Neural progenitor cell (in vitro differentiated cells): ENCODE results near the gene TSPEAR.

Source experiments
- EZH2 ChIP-seq: fragments of 200-600 bp; sonication (generic); IDR thresholded peaks from 2 replicates; pipeline ENCODE4 v1.6.1; 2017; ENCODE audit warnings: antibody characterized with exemption, mild to moderate bottlenecking, moderate library complexity
- TF ChIP-seq, protein P1 (sequence below): fragments of 200-600 bp; sonication (generic); IDR thresholded peaks from 2 replicates; pipeline ENCODE4 v1.5.1; 2017; ENCODE audit warnings: antibody characterized with exemption, mild to moderate bottlenecking

GRCh38 chr21:44724926-44725325 lies 13.6 kb upstream of the TSPEAR start:
- TF ChIP-seq, protein P1, sequence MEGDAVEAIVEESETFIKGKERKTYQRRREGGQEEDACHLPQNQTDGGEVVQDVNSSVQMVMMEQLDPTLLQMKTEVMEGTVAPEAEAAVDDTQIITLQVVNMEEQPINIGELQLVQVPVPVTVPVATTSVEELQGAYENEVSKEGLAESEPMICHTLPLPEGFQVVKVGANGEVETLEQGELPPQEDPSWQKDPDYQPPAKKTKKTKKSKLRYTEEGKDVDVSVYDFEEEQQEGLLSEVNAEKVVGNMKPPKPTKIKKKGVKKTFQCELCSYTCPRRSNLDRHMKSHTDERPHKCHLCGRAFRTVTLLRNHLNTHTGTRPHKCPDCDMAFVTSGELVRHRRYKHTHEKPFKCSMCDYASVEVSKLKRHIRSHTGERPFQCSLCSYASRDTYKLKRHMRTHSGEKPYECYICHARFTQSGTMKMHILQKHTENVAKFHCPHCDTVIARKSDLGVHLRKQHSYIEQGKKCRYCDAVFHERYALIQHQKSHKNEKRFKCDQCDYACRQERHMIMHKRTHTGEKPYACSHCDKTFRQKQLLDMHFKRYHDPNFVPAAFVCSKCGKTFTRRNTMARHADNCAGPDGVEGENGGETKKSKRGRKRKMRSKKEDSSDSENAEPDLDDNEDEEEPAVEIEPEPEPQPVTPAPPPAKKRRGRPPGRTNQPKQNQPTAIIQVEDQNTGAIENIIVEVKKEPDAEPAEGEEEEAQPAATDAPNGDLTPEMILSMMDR, result no peak
- no peak for TF ChIP-seq EZH2
